ENCODE measurements around the gene ALDH5A1.

ALDH5A1 gene

DNA sequence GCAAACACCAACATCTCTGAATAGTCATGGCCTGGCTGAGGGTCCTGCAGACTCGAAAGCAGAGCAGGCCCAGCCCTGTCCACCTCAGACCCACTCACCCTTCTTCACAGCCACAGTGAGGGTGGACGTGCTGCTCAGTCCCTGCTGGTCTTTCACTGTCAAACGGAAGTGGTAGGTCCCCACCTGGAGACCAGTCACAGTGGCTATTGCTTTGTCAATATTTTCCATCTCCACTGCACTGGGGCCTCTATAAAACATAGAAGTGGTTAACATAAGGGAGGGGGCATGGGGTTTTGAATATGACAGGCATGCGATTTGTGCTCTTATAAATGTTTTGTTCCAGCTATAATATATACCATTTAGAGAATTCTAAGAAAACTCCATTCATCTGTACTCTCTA is 73.9 kb downstream of the ALDH5A1 start:
- TF ChIP-seq FOXP2 (optimal IDR thresholded peaks at IDR 0.05; ENCODE audit: borderline replicate concordance, extremely low read depth, extremely low read length, insufficient read depth) (no peak), SIN3A (IDR thresholded peaks at IDR 0.05; ENCODE audit: borderline replicate concordance, insufficient read depth, low read length) (no peak), POLR2AphosphoS5 (IDR thresholded peaks at IDR 0.05; ENCODE audit: low read depth, low read length) (no peak), TAF1 (IDR thresholded peaks at IDR 0.05; ENCODE audit: borderline replicate concordance, insufficient read depth, low read length) (no peak)
- TF ChIP-seq, protein P1, sequence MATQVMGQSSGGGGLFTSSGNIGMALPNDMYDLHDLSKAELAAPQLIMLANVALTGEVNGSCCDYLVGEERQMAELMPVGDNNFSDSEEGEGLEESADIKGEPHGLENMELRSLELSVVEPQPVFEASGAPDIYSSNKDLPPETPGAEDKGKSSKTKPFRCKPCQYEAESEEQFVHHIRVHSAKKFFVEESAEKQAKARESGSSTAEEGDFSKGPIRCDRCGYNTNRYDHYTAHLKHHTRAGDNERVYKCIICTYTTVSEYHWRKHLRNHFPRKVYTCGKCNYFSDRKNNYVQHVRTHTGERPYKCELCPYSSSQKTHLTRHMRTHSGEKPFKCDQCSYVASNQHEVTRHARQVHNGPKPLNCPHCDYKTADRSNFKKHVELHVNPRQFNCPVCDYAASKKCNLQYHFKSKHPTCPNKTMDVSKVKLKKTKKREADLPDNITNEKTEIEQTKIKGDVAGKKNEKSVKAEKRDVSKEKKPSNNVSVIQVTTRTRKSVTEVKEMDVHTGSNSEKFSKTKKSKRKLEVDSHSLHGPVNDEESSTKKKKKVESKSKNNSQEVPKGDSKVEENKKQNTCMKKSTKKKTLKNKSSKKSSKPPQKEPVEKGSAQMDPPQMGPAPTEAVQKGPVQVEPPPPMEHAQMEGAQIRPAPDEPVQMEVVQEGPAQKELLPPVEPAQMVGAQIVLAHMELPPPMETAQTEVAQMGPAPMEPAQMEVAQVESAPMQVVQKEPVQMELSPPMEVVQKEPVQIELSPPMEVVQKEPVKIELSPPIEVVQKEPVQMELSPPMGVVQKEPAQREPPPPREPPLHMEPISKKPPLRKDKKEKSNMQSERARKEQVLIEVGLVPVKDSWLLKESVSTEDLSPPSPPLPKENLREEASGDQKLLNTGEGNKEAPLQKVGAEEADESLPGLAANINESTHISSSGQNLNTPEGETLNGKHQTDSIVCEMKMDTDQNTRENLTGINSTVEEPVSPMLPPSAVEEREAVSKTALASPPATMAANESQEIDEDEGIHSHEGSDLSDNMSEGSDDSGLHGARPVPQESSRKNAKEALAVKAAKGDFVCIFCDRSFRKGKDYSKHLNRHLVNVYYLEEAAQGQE (IDR thresholded peaks at IDR 0.05; ENCODE audit: insufficient read depth in 1 of 2, low read depth in 2 of 2, low read length in 2 of 2) = no peak

DNA sequence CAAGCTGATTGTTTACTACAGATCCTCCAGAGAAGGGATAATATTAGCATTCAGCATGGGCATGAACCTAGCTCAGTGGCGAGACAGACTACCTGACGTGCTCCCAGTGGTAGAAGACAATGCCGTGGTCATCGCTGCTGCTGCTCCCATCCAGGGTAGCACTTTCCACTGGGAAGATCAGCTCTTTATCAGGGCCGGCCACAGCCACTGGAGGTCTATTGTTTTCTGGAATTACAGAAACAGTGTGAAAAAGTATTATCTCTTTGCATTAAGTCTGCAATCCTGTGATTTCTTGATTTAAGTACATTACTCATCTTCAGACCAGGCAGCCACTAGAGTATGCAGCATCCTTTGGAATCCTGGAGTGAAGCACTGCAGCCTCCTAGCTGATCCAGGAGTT is 75.0 kb downstream of the ALDH5A1 start:
- TF ChIP-seq TAF1 (IDR thresholded peaks at IDR 0.05; ENCODE audit: borderline replicate concordance, insufficient read depth, low read length) = no peak
- TF ChIP-seq POLR2AphosphoS5 (IDR thresholded peaks at IDR 0.05; ENCODE audit: low read depth, low read length) = no peak
- TF ChIP-seq, protein P1 (IDR thresholded peaks at IDR 0.05; ENCODE audit: insufficient read depth in 1 of 2, low read depth in 2 of 2, low read length in 2 of 2) = no peak
- no peak for TF ChIP-seq SIN3A (IDR thresholded peaks at IDR 0.05; ENCODE audit: borderline replicate concordance, insufficient read depth, low read length)
- TF ChIP-seq FOXP2 (optimal IDR thresholded peaks at IDR 0.05; ENCODE audit: borderline replicate concordance, extremely low read depth, extremely low read length, insufficient read depth) = no peak

DNA sequence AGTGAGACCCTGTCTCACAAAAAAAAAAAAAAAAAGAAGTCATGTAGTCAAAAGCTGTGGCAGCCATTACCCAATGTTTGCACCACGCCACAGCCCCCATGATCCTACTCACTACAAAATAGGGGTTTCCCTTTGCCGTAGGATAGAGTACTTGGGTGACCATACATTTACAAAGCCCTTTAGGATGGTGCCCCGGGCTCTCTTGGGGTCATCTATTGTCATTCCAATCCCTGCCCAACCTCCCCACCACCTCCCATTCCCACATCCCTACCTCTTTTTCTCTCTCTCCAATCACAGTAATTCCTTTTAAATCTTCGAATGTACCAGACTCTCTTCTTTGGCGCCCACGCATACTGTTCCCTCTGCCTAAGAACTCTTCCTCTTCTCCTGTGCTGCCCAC is 76.6 kb downstream of the ALDH5A1 start:
- TF ChIP-seq POLR2AphosphoS5 (IDR thresholded peaks at IDR 0.05; ENCODE audit: low read depth, low read length) = no peak

DNA sequence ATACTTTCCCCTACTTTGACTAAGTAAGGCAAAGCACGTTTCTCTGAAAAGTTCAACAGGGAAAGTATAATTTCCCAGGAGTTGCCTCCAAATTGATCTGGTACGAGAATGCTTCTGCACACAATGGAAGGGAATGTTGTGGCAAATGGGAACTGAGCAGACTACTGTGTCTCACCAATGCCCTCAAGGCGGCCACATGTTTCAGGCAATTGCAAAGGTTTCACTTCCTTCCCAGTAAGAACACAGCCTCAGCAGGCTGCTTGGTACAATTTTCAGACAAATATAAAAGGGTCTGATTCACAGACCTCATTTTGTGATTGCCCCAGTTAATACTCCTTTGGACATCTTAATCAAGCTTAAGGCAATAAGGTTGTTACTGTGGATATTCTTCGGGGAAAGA is 80.0 kb downstream of the ALDH5A1 start:
- TF ChIP-seq TAF1 (IDR thresholded peaks at IDR 0.05; ENCODE audit: borderline replicate concordance, insufficient read depth, low read length) = no peak

DNA sequence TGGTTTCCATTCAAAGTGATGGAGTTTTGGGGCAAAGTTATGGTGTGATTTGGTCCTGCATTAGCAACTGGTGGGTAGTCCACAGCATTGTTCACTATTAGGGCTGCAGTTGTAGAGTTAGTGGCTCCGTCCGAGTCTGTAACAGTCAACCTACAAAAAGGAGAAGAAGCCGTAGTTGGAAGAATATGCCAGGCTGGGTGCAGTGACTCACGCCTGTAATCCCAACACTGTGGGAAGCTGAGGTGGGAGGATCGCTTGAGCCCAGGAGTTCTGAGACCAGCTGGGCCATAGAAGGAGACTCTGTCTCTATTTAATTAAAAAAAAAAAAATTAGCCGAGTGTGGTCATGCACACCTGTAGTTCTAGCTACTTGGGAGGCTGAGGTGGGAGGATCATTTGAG is 81.7 kb downstream of the ALDH5A1 start:
- TF ChIP-seq, protein P1 (IDR thresholded peaks at IDR 0.05; ENCODE audit: insufficient read depth in 1 of 2, low read depth in 2 of 2, low read length in 2 of 2) = no peak
- no peak for TF ChIP-seq FOXP2 (optimal IDR thresholded peaks at IDR 0.05; ENCODE audit: borderline replicate concordance, extremely low read depth, extremely low read length, insufficient read depth)
- no peak for TF ChIP-seq POLR2AphosphoS5 (IDR thresholded peaks at IDR 0.05; ENCODE audit: low read depth, low read length)

DNA sequence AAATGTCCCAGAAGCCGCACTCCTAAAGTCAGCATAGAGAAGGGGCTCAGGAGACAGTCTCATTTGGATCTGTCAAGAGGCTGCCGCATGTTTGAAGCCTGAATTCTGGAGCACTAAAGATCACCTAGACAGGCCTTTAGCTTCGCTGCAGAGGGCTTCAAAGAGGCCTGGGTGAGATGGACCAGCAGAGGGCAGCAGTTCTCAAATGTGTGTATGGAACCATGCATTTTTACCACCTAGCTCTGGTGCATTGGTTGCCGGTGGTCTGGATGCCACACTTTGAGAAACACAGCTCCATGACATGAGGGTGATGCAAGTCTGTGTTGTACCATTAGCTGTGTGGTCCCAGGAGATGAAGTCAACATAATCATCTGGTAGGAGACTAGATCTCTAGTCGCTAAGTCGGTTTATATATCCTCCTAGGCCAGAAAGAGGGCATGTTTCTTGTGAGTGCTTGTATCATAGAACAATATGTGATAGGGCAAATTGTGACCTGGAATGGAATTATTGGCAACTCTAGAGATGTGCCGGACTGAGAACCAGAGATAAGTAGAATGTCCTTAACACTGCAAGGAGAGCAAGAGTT is 86.4 kb downstream of the ALDH5A1 start:
- TF ChIP-seq TAF1 (IDR thresholded peaks at IDR 0.05; ENCODE audit: borderline replicate concordance, insufficient read depth, low read length) = no peak
- TF ChIP-seq POLR2AphosphoS5 (IDR thresholded peaks at IDR 0.05; ENCODE audit: low read depth, low read length) = no peak
- TF ChIP-seq, protein P1 (IDR thresholded peaks at IDR 0.05; ENCODE audit: insufficient read depth in 1 of 2, low read depth in 2 of 2, low read length in 2 of 2) = no peak
- no peak for TF ChIP-seq FOXP2 (optimal IDR thresholded peaks at IDR 0.05; ENCODE audit: borderline replicate concordance, extremely low read depth, extremely low read length, insufficient read depth)
- TF ChIP-seq SIN3A (IDR thresholded peaks at IDR 0.05; ENCODE audit: borderline replicate concordance, insufficient read depth, low read length) = no peak

All from PFSK-1 (cell line).